HL-60 (cell line): ENCODE data around the gene SLC6A11.

Experiments used
- POLR2AphosphoS5 ChIP-seq: IDR thresholded peaks from 2 replicates; pipeline ENCODE4 v1.6.1; 2012; ENCODE audit warnings: low read depth
- TF ChIP-seq, protein P1 (sequence below): IDR thresholded peaks from one replicate; pipeline ENCODE4 v1.5.1; 2011; ENCODE audit warnings: low read length, control low read depth, inconsistent platforms; ENCODE audit not compliant: insufficient read depth
- TF ChIP-seq, protein P2 (sequence below): IDR thresholded peaks from 2 replicates; pipeline ENCODE4 v1.6.1; 2012; ENCODE audit warnings: low read depth; ENCODE audit not compliant: insufficient replicate concordance

DNA sequence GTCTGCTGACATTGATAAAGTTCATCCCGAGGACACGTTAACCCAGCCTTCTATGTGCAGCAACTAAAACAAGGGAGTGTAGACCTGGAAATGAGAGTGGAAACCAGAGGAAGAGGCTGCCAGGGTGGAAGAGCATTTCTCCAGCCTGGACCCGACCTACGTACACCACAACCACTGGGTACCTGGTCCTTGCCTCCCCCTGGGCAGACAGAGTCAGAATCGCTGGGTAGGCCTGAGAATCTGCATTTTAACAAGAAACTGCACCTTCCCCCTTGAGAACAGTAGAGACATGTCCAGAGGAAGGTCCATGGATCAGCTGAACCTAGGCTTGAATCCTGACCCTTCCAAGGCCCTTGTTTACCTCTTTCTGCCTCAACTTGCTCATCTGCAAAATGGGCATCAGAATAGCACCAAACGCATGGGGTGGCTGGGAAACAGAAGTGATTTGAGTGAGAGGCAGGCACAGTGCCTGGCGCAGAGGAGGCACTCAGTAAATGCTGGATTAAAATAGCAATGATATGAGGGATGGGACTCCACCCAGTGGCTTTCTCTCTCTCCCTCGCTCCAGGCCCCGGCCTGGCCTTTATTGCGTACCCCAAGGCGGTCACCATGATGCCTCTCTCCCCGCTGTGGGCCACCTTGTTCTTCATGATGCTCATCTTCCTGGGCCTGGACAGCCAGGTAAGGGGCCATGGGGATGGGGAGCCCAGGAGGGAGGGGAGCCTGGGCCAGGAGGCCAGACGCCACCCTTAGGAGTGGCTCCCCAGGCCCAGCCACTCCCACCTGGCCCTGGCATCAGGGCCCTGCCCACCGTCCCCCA lies 109.6 kb downstream of the SLC6A11 start:
- TF ChIP-seq, protein P1, sequence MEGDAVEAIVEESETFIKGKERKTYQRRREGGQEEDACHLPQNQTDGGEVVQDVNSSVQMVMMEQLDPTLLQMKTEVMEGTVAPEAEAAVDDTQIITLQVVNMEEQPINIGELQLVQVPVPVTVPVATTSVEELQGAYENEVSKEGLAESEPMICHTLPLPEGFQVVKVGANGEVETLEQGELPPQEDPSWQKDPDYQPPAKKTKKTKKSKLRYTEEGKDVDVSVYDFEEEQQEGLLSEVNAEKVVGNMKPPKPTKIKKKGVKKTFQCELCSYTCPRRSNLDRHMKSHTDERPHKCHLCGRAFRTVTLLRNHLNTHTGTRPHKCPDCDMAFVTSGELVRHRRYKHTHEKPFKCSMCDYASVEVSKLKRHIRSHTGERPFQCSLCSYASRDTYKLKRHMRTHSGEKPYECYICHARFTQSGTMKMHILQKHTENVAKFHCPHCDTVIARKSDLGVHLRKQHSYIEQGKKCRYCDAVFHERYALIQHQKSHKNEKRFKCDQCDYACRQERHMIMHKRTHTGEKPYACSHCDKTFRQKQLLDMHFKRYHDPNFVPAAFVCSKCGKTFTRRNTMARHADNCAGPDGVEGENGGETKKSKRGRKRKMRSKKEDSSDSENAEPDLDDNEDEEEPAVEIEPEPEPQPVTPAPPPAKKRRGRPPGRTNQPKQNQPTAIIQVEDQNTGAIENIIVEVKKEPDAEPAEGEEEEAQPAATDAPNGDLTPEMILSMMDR: no peak
- TF ChIP-seq, protein P2, sequence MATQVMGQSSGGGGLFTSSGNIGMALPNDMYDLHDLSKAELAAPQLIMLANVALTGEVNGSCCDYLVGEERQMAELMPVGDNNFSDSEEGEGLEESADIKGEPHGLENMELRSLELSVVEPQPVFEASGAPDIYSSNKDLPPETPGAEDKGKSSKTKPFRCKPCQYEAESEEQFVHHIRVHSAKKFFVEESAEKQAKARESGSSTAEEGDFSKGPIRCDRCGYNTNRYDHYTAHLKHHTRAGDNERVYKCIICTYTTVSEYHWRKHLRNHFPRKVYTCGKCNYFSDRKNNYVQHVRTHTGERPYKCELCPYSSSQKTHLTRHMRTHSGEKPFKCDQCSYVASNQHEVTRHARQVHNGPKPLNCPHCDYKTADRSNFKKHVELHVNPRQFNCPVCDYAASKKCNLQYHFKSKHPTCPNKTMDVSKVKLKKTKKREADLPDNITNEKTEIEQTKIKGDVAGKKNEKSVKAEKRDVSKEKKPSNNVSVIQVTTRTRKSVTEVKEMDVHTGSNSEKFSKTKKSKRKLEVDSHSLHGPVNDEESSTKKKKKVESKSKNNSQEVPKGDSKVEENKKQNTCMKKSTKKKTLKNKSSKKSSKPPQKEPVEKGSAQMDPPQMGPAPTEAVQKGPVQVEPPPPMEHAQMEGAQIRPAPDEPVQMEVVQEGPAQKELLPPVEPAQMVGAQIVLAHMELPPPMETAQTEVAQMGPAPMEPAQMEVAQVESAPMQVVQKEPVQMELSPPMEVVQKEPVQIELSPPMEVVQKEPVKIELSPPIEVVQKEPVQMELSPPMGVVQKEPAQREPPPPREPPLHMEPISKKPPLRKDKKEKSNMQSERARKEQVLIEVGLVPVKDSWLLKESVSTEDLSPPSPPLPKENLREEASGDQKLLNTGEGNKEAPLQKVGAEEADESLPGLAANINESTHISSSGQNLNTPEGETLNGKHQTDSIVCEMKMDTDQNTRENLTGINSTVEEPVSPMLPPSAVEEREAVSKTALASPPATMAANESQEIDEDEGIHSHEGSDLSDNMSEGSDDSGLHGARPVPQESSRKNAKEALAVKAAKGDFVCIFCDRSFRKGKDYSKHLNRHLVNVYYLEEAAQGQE: no peak
- no peak for TF ChIP-seq POLR2AphosphoS5
